DND-41 (cell line): ENCODE results near the gene PHF21B.

Experiments
- CTCF ChIP-seq: IDR thresholded peaks from 2 replicates; pipeline ENCODE4 v1.5.1; 2012; ENCODE audit warnings: borderline replicate concordance, low read length, moderate library complexity, mild to moderate bottlenecking; ENCODE audit not compliant: poor library complexity, severe bottlenecking; ENCODE audit errors: extremely low read depth
- EZH2 ChIP-seq: IDR thresholded peaks from 3 replicates; pipeline ENCODE4 v1.6.1; 2012; ENCODE audit warnings: borderline replicate concordance, low read depth, mild to moderate bottlenecking, moderate library complexity, low read length, inconsistent platforms; ENCODE audit not compliant: severe bottlenecking

DNA sequence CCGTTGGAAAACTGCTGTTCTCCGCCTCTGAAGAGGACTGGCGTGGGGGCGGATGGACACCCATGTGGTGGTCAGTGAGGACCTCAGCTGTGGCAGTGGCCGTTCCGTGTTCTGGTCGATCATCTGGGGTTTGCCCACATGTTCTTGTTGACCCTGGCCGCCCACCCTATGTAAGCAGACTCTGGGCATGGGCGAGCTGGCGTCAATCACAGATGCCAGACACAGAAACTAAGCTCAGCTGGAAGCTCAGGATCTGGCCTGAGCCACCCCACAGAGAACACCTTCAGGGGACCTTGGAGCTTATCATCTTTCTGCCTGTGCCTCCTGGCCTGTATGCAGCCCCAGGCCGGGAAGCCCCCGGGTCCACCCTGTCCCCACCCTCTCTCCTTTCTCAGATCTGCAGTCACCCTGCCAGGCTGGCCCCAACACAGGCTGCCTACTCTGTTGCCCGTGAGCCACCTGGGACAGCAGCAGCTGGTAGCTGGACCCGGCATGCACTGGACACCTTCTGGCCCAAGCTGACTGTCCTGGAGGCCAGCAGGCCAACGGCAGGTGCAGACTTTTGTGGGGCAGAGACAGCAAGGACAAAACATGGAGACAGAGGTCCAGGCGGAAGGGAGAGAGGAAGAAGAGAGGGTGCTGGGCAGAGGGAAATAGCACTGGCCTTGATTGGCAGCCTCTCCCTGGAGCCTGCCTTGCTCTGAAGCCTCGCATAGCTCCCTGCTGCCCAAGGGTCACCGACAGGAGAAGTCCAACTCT is 91.5 kb downstream of the PHF21B start:
- TF ChIP-seq EZH2 (no peak), CTCF (no peak)
